Measurements from ENCODE around the gene SLC2A11. TPM values are rescaled to one million over a fixed set of nuclear protein-coding genes. Genes with fewer than 3 reads are reported as not detected.
A peak's percentile ranks its signal among the peaks of the same experiment; 100 is the strongest.

Gene SLC2A11
- total RNA-seq, 1 experiment from 2014 or later: 45.6 TPM

DNA sequence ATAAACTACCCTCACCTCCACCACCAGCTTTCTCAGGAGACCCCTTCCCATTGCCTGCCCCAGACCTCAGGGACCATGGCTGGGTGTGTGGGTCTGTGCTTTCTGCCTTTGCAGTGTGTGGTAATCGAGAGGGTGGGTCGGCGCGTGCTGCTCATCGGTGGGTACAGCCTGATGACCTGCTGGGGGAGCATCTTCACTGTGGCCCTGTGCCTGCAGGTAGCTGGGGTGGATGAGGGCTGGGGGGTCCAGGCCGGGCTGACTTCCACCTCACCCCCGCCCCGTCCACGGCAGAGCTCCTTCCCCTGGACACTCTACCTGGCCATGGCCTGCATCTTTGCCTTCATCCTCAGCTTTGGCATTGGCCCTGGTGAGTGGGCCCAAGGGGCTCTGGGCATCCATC is 26.0 kb downstream of the SLC2A11 start:
- Histone ChIP-seq H3K9ac (ENCODE audit: low read length) (no peak overlapping the region), H3K9me2 (replicated peaks; ENCODE audit: insufficient read depth, low read length) (no peaks in the 10 kb centered on the region), H3K4me2 (ENCODE audit: low read depth, low read length, poor library complexity, severe bottlenecking) (no peak overlapping the region), H3K9me3 (ENCODE audit: low read length) (no peaks in the 10 kb centered on the region), H3K36me3 (ENCODE audit: insufficient read depth, low read length) (no peaks in the 10 kb centered on the region), H3K79me2 (ENCODE audit: low read length) (no peaks in the 10 kb centered on the region), H2AFZ (ENCODE audit: low read length) (no peak overlapping the region), H4K20me1 (ENCODE audit: insufficient read depth, low read depth, low read length) (no peaks in the 10 kb centered on the region), H3K27me3 (ENCODE audit: low read length) (no peaks in the 10 kb centered on the region), H3K4me3 (ENCODE audit: low read length) (no peak overlapping the region), H3K27ac (ENCODE audit: low read length) (no peak overlapping the region), H3K4me1 (ENCODE audit: low read length) (no peaks in the 10 kb centered on the region)
- no peak for DNase-seq

DNA sequence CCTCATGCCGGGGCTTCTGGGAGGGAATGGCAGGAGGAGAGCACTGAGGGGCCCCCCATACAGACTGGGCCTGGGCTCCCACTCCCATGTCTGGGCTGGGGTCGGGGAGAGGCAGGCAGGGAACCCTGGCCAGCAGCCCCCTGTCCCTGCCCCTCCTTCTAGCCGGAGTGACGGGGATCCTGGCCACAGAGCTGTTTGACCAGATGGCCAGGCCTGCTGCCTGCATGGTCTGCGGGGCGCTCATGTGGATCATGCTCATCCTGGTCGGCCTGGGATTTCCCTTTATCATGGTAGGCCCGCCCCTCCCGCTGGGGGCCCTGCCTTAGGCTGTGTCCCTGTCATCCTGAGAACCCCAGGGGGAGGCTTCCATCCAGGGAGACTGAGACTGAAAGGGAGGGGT is 26.5 kb downstream of the SLC2A11 start:
- Histone ChIP-seq H3K4me3 (ENCODE audit: low read length) (no peak overlapping the region), H3K9me3 (ENCODE audit: low read length) (no peaks in the 10 kb centered on the region), H3K36me3 (ENCODE audit: insufficient read depth, low read length) (no peaks in the 10 kb centered on the region), H3K9me2 (replicated peaks; ENCODE audit: insufficient read depth, low read length) (no peaks in the 10 kb centered on the region), H3K27me3 (ENCODE audit: low read length) (no peaks in the 10 kb centered on the region), H3K27ac (ENCODE audit: low read length) (no peak overlapping the region), H3K4me2 (ENCODE audit: low read depth, low read length, poor library complexity, severe bottlenecking) (no peak overlapping the region), H3K79me2 (ENCODE audit: low read length) (no peaks in the 10 kb centered on the region), H3K4me1 (ENCODE audit: low read length) (no peaks in the 10 kb centered on the region), H3K9ac (ENCODE audit: low read length) (no peak overlapping the region), H2AFZ (ENCODE audit: low read length) (no peak overlapping the region), H4K20me1 (ENCODE audit: insufficient read depth, low read depth, low read length) (no peaks in the 10 kb centered on the region)
- DNase-seq: no peak

GRCh38 chr22:23888615-23889401 is 31.1 kb downstream of the SLC2A11 start:
- no peak overlapping the region for H3K9ac ChIP-seq (ENCODE audit: low read length)
- no peaks in the 10 kb centered on the region for H4K20me1 ChIP-seq (ENCODE audit: insufficient read depth, low read depth, low read length)
- H2AFZ ChIP-seq (ENCODE audit: low read length): no peak overlapping the region
- H3K36me3 ChIP-seq (ENCODE audit: insufficient read depth, low read length): no peaks in the 10 kb centered on the region
- DNase-seq: no peak
- H3K27me3 ChIP-seq (ENCODE audit: low read length): no peaks in the 10 kb centered on the region
- no peaks in the 10 kb centered on the region for H3K9me3 ChIP-seq (ENCODE audit: low read length)
- H3K79me2 ChIP-seq (ENCODE audit: low read length): no peaks in the 10 kb centered on the region
- no peak overlapping the region for H3K4me3 ChIP-seq (ENCODE audit: low read length)
- peaks cover 11% of the 10 kb centered on the region for H3K4me1 ChIP-seq (ENCODE audit: low read length)
- no peaks in the 10 kb centered on the region for H3K9me2 ChIP-seq (replicated peaks; ENCODE audit: insufficient read depth, low read length)
- H3K4me2 ChIP-seq (ENCODE audit: low read depth, low read length, poor library complexity, severe bottlenecking): no peak overlapping the region
- no peak overlapping the region for H3K27ac ChIP-seq (ENCODE audit: low read length)

GRCh38 chr22:23889620-23890019 is 31.9 kb downstream of the SLC2A11 start:
- H3K4me1 ChIP-seq (ENCODE audit: low read length): peaks cover 12% of the 10 kb centered on the region
- no peak overlapping the region for H3K4me3 ChIP-seq (ENCODE audit: low read length)
- H3K79me2 ChIP-seq (ENCODE audit: low read length): peaks cover 4% of the 10 kb centered on the region; the same call in 1 of the 2 replicates

DNA sequence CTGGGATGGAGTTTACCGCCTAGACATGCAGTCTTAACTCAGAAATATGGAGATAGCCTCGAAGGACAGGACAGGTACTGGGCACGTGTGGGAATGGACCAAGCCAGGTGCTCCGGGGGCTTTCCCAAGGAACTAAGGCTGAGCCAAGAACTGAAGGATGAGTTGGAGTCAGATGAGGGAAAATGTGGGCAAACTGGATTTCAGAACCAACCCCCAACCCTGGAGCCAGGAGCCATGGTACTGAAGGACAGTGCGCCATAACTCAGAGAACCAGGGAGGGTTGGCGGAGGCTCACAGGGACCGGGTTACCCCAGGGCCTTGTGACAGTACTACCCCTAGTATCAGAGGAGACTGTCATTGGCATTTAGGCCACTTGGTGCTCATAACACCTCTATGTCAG is 34.1 kb downstream of the SLC2A11 start:
- Histone ChIP-seq H3K4me3 (ENCODE audit: low read length) (no peak overlapping the region), H3K27me3 (ENCODE audit: low read length) (no peaks in the 10 kb centered on the region), H3K4me2 (ENCODE audit: low read depth, low read length, poor library complexity, severe bottlenecking) (no peak overlapping the region), H3K79me2 (ENCODE audit: low read length) (peaks cover 17% of the 10 kb centered on the region), H3K27ac (ENCODE audit: low read length) (no peak overlapping the region), H3K4me1 (ENCODE audit: low read length) (peaks cover 26% of the 10 kb centered on the region), H3K36me3 (ENCODE audit: insufficient read depth, low read length) (peaks cover 21% of the 10 kb centered on the region), H4K20me1 (ENCODE audit: insufficient read depth, low read depth, low read length) (peaks cover 13% of the 10 kb centered on the region), H3K9me2 (replicated peaks; ENCODE audit: insufficient read depth, low read length) (no peaks in the 10 kb centered on the region), H2AFZ (ENCODE audit: low read length) (no peak overlapping the region), H3K9me3 (ENCODE audit: low read length) (no peaks in the 10 kb centered on the region), H3K9ac (ENCODE audit: low read length) (no peak overlapping the region)
- no peak for DNase-seq

More at GRCh38 chr22:23889620-23890019, 31.9 kb downstream of the SLC2A11 start:
- H2AFZ ChIP-seq (ENCODE audit: low read length): no peak overlapping the region
- no peak overlapping the region for H3K4me2 ChIP-seq (ENCODE audit: low read depth, low read length, poor library complexity, severe bottlenecking)
- DNase-seq: no peak
- no peaks in the 10 kb centered on the region for H4K20me1 ChIP-seq (ENCODE audit: insufficient read depth, low read depth, low read length)
- no peaks in the 10 kb centered on the region for H3K27me3 ChIP-seq (ENCODE audit: low read length)
- H3K9me2 ChIP-seq (replicated peaks; ENCODE audit: insufficient read depth, low read length): no peaks in the 10 kb centered on the region
- H3K9me3 ChIP-seq (ENCODE audit: low read length): no peaks in the 10 kb centered on the region
- H3K9ac ChIP-seq (ENCODE audit: low read length): no peak overlapping the region
- H3K27ac ChIP-seq (ENCODE audit: low read length): no peak overlapping the region
- H3K36me3 ChIP-seq (ENCODE audit: insufficient read depth, low read length): no peaks in the 10 kb centered on the region

DNA sequence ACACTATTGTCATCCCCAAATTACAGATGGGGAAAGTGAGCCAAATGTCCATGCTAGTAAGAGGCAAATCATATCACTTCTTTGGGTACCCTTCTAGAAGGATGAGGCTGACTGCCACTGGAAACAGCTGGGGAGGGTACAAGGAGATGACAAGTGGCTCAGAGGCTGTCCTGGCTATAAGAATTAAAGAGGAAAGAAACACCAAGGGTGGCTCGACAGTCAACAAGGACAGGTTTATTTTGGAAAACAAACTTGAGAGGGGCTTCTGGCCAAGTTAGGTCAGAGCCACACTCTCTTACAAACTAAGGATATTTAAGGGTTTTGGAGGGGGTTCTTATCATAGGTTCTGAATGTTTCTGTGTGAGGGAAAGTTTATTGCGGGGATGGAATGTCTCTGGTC is 34.5 kb downstream of the SLC2A11 start:
- Histone ChIP-seq H3K9me2 (replicated peaks; ENCODE audit: insufficient read depth, low read length) (no peaks in the 10 kb centered on the region), H3K36me3 (ENCODE audit: insufficient read depth, low read length) (peaks cover 25% of the 10 kb centered on the region), H2AFZ (ENCODE audit: low read length) (no peak overlapping the region), H3K9me3 (ENCODE audit: low read length) (no peaks in the 10 kb centered on the region), H3K27me3 (ENCODE audit: low read length) (no peaks in the 10 kb centered on the region), H3K4me2 (ENCODE audit: low read depth, low read length, poor library complexity, severe bottlenecking) (no peak overlapping the region), H3K4me1 (ENCODE audit: low read length) (peaks cover 26% of the 10 kb centered on the region), H3K4me3 (ENCODE audit: low read length) (no peak overlapping the region), H3K9ac (ENCODE audit: low read length) (no peak overlapping the region), H4K20me1 (ENCODE audit: insufficient read depth, low read depth, low read length) (peaks cover 17% of the 10 kb centered on the region), H3K79me2 (ENCODE audit: low read length) (peaks cover 17% of the 10 kb centered on the region), H3K27ac (ENCODE audit: low read length) (no peak overlapping the region)
- DNase-seq: no peak

GRCh38 chr22:23892706-23893105 is 35.0 kb downstream of the SLC2A11 start:
- no peak for DNase-seq
- H3K4me3 ChIP-seq (ENCODE audit: low read length): peak overlapping the region; percentile 75; the same call in 1 of the 2 replicates
- no peaks in the 10 kb centered on the region for H3K9me2 ChIP-seq (replicated peaks; ENCODE audit: insufficient read depth, low read length)
- H4K20me1 ChIP-seq (ENCODE audit: insufficient read depth, low read depth, low read length): peaks cover 19% of the 10 kb centered on the region
- no peak overlapping the region for H3K27ac ChIP-seq (ENCODE audit: low read length)
- H3K4me1 ChIP-seq (ENCODE audit: low read length): peaks cover 26% of the 10 kb centered on the region
- H3K9ac ChIP-seq (ENCODE audit: low read length): no peak overlapping the region; the same call in 1 of the 2 replicates
- H3K27me3 ChIP-seq (ENCODE audit: low read length): no peaks in the 10 kb centered on the region
- no peaks in the 10 kb centered on the region for H3K9me3 ChIP-seq (ENCODE audit: low read length)
- peaks cover 27% of the 10 kb centered on the region for H3K36me3 ChIP-seq (ENCODE audit: insufficient read depth, low read length)
- peak overlapping the region; percentile 98 for H3K4me2 ChIP-seq (ENCODE audit: low read depth, low read length, poor library complexity, severe bottlenecking)
- H3K79me2 ChIP-seq (ENCODE audit: low read length): peaks cover 17% of the 10 kb centered on the region
- H2AFZ ChIP-seq (ENCODE audit: low read length): no peak overlapping the region

- Histone ChIP-seq H3K9ac (ENCODE audit: low read length) (peak overlapping the region; percentile 96), H3K9me3 (ENCODE audit: low read length) (no peaks in the 10 kb centered on the region), H4K20me1 (ENCODE audit: insufficient read depth, low read depth, low read length) (peaks cover 19% of the 10 kb centered on the region), H3K9me2 (replicated peaks; ENCODE audit: insufficient read depth, low read length) (no peaks in the 10 kb centered on the region), H3K27ac (ENCODE audit: low read length) (peak overlapping the region; percentile 85), H3K36me3 (ENCODE audit: insufficient read depth, low read length) (peaks cover 27% of the 10 kb centered on the region), H3K4me3 (ENCODE audit: low read length) (peak overlapping the region; percentile 75), H3K4me1 (ENCODE audit: low read length) (peaks cover 26% of the 10 kb centered on the region), H3K27me3 (ENCODE audit: low read length) (no peaks in the 10 kb centered on the region), H3K79me2 (ENCODE audit: low read length) (peaks cover 17% of the 10 kb centered on the region), H3K4me2 (ENCODE audit: low read depth, low read length, poor library complexity, severe bottlenecking) (peak overlapping the region; percentile 98), H2AFZ (ENCODE audit: low read length) (peak overlapping the region; percentile 60)
- no peak for DNase-seq
Measured at GRCh38 chr22:23893121-23893944, 35.7 kb downstream of the SLC2A11 start.

All from Karpas-422 (cell line).